Measurements from ENCODE around the gene FGFR1OP2. TPM values are rescaled to one million over a fixed set of nuclear protein-coding genes. Genes with fewer than 3 reads are reported as not detected.

FGFR1OP2 gene
- total RNA-seq, 5 donors from 2014 or later (not counting 1 experiment from before 2014, with no cell fraction given): 51.7 to 83.6 (median 71.3) TPM

DNA sequence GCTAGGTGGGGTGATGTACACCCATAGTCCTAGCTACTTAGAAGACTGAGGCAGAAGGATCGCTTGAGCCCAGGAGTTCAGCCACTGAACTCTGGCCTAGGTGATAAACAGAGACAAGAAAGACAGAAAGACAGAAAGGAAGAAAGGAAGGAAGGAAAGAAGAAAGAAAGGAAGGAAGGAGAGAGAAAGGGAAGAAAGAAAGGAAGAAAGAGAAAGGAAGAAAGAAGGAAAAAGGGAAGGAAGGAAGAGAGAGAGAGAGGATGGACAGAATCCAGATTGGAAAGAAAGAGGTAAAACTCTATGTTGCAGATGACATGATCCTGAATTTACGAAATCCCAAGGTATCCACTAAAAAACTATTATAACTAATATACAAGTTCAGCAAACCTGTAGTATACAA, 8.7 kb upstream of the FGFR1OP2 start:
- Histone ChIP-seq H3K27ac (ENCODE audit: low read length) (no peak overlapping the region), H3K4me1 (ENCODE audit: control insufficient read depth in 1 of 2, extremely low read depth in 1 of 2, insufficient read depth in 2 of 2, low read length in 2 of 2) (peaks cover 0 to 4% of the 10 kb centered on the region in 2 experiments), H3K36me3 (ENCODE audit: control insufficient read depth in 2 of 2, extremely low read depth in 1 of 2, insufficient read depth in 1 of 2, low read length in 1 of 2) (peaks cover 0 to 34% of the 10 kb centered on the region in 2 donors), H3K27me3 (replicated peaks in 1 of 2; ENCODE audit: control insufficient read depth in 2 of 2, extremely low read depth in 1 of 2, insufficient read depth in 2 of 2, low read length in 1 of 2) (no peaks in the 10 kb centered on the region), H3K4me3 (ENCODE audit: control insufficient read depth in 1 of 2, extremely low read depth in 1 of 2, low read length in 1 of 2) (no peak overlapping the region), H3K9me3 (no peaks in the 10 kb centered on the region)
- Mint-ChIP-seq H3K4me1 (peaks cover 36 to 41% (median 38%) of the 10 kb centered on the region in 3 donors), H3K27ac (peak overlapping the region in 1 of 2 donors; percentile 17), H3K27me3 (no peaks in the 10 kb centered on the region), H3K9me3 (no peaks in the 10 kb centered on the region), H3K4me3 (no peak overlapping the region), H3K36me3 (peaks cover 53% of the 10 kb centered on the region)
- CTCF ChIA-PET: interaction anchor here in 1 of 2 donors (0.6 kb wide), 1 partner anchor 377 kb away, joined by 4 read pairs; no protein-coding TSS in a partner anchor
- POLR2A ChIA-PET: no interaction called here
- WGBS (ENCODE audit: insufficient coverage): no CpG with 5 or more reads among the region's 2 CpGs
- ATAC-seq (replicated peaks in 1 of 4) (no peak), DNase-seq (no peak)

DNA sequence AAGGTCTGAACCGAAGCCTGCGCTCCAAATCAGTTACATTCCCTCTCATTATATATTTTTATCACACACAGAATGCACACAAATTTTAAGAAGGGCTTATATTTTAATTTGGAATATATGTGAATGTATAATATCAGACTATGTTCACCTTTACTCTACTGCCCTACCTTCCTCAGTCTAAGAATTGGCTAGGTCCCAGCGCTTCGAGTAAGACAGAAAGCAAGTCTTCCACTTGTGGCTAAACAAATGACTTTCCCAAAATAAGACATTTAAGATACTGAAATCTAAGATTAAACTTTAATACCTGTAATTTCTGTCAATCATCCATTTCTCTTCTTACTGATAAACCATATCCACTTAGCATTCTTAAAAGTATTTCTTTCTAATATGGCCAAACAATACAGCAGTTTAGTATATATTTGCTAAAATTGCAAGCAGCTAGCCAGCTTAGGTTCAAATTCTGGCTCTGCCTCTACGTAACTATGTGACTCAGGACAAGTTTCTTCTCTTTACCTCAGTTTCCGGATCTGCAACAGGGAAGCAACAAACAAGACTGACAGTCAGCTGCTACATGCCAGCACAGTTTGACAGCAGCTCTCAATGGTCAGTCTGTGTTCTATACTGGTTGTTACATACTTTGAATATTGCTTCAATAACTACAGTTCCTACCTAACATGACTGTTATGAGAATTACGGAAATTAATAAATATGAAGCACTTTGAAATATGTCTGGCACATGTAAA, 2.5 kb upstream of the FGFR1OP2 start:
- H3K27ac ChIP-seq (ENCODE audit: low read length): peak overlapping the region; percentile 88
- no peaks in the 10 kb centered on the region for H3K27me3 ChIP-seq (replicated peaks in 1 of 2; ENCODE audit: control insufficient read depth in 2 of 2, extremely low read depth in 1 of 2, insufficient read depth in 2 of 2, low read length in 1 of 2)
- WGBS (ENCODE audit: insufficient coverage): 26% methylated on average over 4 of the region's 7 CpGs
- peaks cover 0 to 7% of the 10 kb centered on the region in 2 donors for H3K36me3 ChIP-seq (ENCODE audit: control insufficient read depth in 2 of 2, extremely low read depth in 1 of 2, insufficient read depth in 1 of 2, low read length in 1 of 2)
- H3K9me3 ChIP-seq: no peaks in the 10 kb centered on the region
- H3K4me3 Mint-ChIP-seq: peak overlapping the region; percentile 91 to 98 (median 95)
- ChIA-PET POLR2A (interaction anchor here in 1 of 2 donors (0.5 kb wide), 1 partner anchor 18 kb away, joined by 8 read pairs; no protein-coding TSS in a partner anchor), CTCF (interaction anchor here in 1 of 2 donors (0.5 to 1.1 kb wide), 5 partner anchors 32 to 370 kb away, joined by 3 to 5 read pairs (median 3); partner anchors contain the start of genes MED21 and TM7SF3)
- H3K27ac Mint-ChIP-seq: peak overlapping the region; percentile 98 to 99
- H3K4me1 Mint-ChIP-seq: peaks cover 65 to 79% (median 67%) of the 10 kb centered on the region in 3 donors
- H3K27me3 Mint-ChIP-seq: no peaks in the 10 kb centered on the region
- H3K4me1 ChIP-seq (ENCODE audit: control insufficient read depth in 1 of 2, extremely low read depth in 1 of 2, insufficient read depth in 2 of 2, low read length in 2 of 2): peaks cover 14 to 23% of the 10 kb centered on the region in 2 experiments
- ATAC-seq (replicated peaks in 1 of 4) (no peak), DNase-seq (peak in 1 of 35 experiments; percentile 41)
- peaks cover 21% of the 10 kb centered on the region for H3K36me3 Mint-ChIP-seq
- H3K4me3 ChIP-seq (ENCODE audit: control insufficient read depth in 1 of 2, extremely low read depth in 1 of 2, low read length in 1 of 2): no peak overlapping the region
- H3K9me3 Mint-ChIP-seq: no peaks in the 10 kb centered on the region

DNA sequence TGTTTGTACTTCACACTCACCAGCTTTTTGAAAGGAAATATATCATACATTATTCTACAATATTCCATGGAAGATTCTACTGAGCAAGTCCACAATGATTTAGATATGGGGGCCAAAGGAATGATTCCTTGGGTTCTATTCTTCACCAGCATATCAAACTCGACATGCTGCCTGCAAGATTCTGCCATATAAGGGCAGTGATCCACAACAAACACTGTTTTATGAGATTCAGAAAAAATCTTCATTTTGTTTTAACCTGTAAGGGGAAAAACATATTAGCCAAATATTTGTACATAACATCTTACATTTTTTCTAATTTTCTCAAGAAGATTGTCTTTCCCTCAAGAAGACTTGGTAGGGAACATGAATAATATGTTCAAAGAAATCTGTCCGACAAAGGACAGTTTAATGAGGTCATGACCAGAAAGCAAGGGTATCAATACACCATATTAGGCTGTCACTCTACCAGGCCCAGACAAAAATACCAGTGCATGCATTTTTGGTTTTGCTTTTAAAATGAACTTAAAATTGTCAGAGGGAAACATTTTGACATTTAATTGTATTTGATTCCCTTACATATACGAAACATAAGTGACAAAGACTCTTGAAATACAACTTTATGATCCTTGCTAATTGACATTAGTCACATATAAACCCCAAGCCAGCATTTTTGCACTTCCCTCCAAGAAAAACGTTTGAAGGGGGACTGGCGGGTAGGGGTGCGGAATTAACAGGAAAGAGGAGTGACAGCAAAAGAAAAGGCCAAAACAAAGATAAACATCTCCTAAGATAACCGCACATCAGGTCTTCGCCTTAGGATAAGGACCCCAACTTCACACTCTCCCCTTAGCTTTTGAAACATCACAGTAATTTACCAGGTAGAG, 1.5 kb upstream of the FGFR1OP2 start:
- peak overlapping the region; percentile 98 to 99 for H3K27ac Mint-ChIP-seq
- H3K36me3 Mint-ChIP-seq: peaks cover 19% of the 10 kb centered on the region
- peaks cover 71 to 86% (median 73%) of the 10 kb centered on the region in 3 donors for H3K4me1 Mint-ChIP-seq
- peak in 3 of 35 experiments; percentile 6 to 41 (median 8) for DNase-seq
- H3K4me1 ChIP-seq (ENCODE audit: control insufficient read depth in 1 of 2, extremely low read depth in 1 of 2, insufficient read depth in 2 of 2, low read length in 2 of 2): peaks cover 13 to 25% of the 10 kb centered on the region in 2 experiments
- peak overlapping the region; percentile 91 to 98 (median 95) for H3K4me3 Mint-ChIP-seq
- ATAC-seq (replicated peaks in 1 of 4): no peak
- no peaks in the 10 kb centered on the region for H3K27me3 ChIP-seq (replicated peaks in 1 of 2; ENCODE audit: control insufficient read depth in 2 of 2, extremely low read depth in 1 of 2, insufficient read depth in 2 of 2, low read length in 1 of 2)
- H3K27ac ChIP-seq (ENCODE audit: low read length): peak overlapping the region; percentile 88
- peak overlapping the region; percentile 87 to 98 for H3K4me3 ChIP-seq (ENCODE audit: control insufficient read depth in 1 of 2, extremely low read depth in 1 of 2, low read length in 1 of 2)
- H3K27me3 Mint-ChIP-seq: no peaks in the 10 kb centered on the region
- H3K9me3 ChIP-seq: no peaks in the 10 kb centered on the region
- ChIA-PET CTCF (interaction anchor here in 1 of 2 donors (0.5 to 1.1 kb wide), 7 partner anchors 33 to 369 kb away, joined by 3 to 6 read pairs (median 3); partner anchors contain the start of genes MED21 and TM7SF3), POLR2A (interaction anchor here in 1 of 2 donors (0.5 to 0.6 kb wide), 2 partner anchors 17 to 86 kb away, joined by 5 to 8 read pairs; no protein-coding TSS in a partner anchor)
- peaks cover 0 to 7% of the 10 kb centered on the region in 2 donors for H3K36me3 ChIP-seq (ENCODE audit: control insufficient read depth in 2 of 2, extremely low read depth in 1 of 2, insufficient read depth in 1 of 2, low read length in 1 of 2)
- WGBS (ENCODE audit: insufficient coverage): no CpG with 5 or more reads among the region's 8 CpGs
- H3K9me3 Mint-ChIP-seq: no peaks in the 10 kb centered on the region

DNA sequence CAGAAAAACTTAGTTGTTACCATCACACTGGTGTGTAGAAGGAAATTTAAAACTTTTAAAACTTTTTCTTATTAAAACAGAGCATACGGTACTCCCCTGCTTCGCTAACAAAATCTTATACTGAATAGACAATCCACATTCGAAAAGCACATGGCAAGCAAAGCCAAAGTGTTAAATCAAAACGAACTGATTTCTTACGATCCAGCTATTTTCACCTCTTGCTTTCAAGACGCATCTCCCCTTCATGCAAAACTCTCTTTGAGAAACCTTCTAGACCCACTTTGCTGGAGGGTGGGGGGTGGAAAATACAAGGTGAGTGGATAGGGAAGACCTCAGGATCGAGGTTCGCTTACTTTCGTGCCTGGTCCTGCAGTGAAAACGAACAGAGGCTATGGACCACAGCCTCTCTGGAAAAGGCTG, 817 bp upstream of the FGFR1OP2 start:
- H3K9me3 Mint-ChIP-seq: no peaks in the 10 kb centered on the region
- H3K4me1 Mint-ChIP-seq: peaks cover 71 to 86% (median 73%) of the 10 kb centered on the region in 3 donors
- Histone ChIP-seq H3K27ac (ENCODE audit: low read length) (peak overlapping the region; percentile 88), H3K4me3 (ENCODE audit: control insufficient read depth in 1 of 2, extremely low read depth in 1 of 2, low read length in 1 of 2) (peak overlapping the region; percentile 87 to 98), H3K4me1 (ENCODE audit: control insufficient read depth in 1 of 2, extremely low read depth in 1 of 2, insufficient read depth in 2 of 2, low read length in 2 of 2) (peaks cover 16 to 28% of the 10 kb centered on the region in 2 experiments), H3K9me3 (no peaks in the 10 kb centered on the region), H3K27me3 (replicated peaks in 1 of 2; ENCODE audit: control insufficient read depth in 2 of 2, extremely low read depth in 1 of 2, insufficient read depth in 2 of 2, low read length in 1 of 2) (no peaks in the 10 kb centered on the region), H3K36me3 (ENCODE audit: control insufficient read depth in 2 of 2, extremely low read depth in 1 of 2, insufficient read depth in 1 of 2, low read length in 1 of 2) (peaks cover 0 to 3% of the 10 kb centered on the region in 2 donors)
- ATAC-seq (replicated peaks in 1 of 4) (no peak), DNase-seq (peak in 2 of 35 experiments; percentile 1 to 4)
- 0% methylated on average over 4 of the region's 10 CpGs for WGBS (ENCODE audit: insufficient coverage)
- peak overlapping the region; percentile 91 to 98 (median 95) for H3K4me3 Mint-ChIP-seq
- no peaks in the 10 kb centered on the region for H3K27me3 Mint-ChIP-seq
- ChIA-PET POLR2A (interaction anchor here in 1 of 2 donors (0.6 kb wide), 1 partner anchor 85 kb away, joined by 5 read pairs; no protein-coding TSS in a partner anchor), CTCF (interaction anchor here in 1 of 2 donors (0.6 to 1.0 kb wide), 3 partner anchors 74 to 78 kb away, joined by 3 to 6 read pairs (median 4); no protein-coding TSS in a partner anchor)
- H3K36me3 Mint-ChIP-seq: peaks cover 12% of the 10 kb centered on the region
- H3K27ac Mint-ChIP-seq: peak overlapping the region; percentile 98 to 99

DNA sequence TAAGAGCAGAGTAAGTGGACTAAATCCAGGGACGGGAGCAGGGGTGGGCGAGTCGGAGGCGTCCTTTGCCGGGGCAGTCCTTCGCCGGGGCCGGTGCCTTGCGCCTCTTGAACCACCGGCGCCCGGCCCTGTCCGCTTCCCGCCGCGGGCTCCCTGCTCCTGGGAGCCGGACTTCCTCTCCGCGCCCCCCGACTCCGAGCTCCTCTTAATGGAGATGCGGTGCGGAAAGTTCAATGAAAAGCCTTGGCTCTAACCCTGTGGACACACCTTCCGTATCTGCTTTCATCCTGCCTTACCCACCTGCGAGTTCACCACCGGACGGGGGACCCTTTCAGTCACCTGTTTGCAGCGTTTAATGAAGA, 412 bp downstream of the FGFR1OP2 start:
- POLR2A ChIA-PET: interaction anchor here (0.6 to 0.8 kb wide), 2 partner anchors 14 to 84 kb away, joined by 3 to 12 read pairs; partner anchors contain the start of gene MED21 (in 1 of the 2)
- under 1% methylated on average over 28 of the region's 28 CpGs for WGBS (ENCODE audit: insufficient coverage)
- H3K36me3 Mint-ChIP-seq: peaks cover 2% of the 10 kb centered on the region

More for the DNA sequence above, 412 bp downstream of the FGFR1OP2 start:
- no peaks in the 10 kb centered on the region for H3K9me3 Mint-ChIP-seq
- no peaks in the 10 kb centered on the region for H3K9me3 ChIP-seq
- peak overlapping the region; percentile 87 to 98 for H3K4me3 ChIP-seq (ENCODE audit: control insufficient read depth in 1 of 2, extremely low read depth in 1 of 2, low read length in 1 of 2)
- CTCF ChIA-PET: interaction anchor here in 1 of 2 donors (0.6 to 1.0 kb wide), 2 partner anchors 33 to 77 kb away, joined by 3 read pairs; no protein-coding TSS in a partner anchor
- H3K4me3 Mint-ChIP-seq: peak overlapping the region; percentile 91 to 98 (median 95)
- ATAC-seq (replicated peaks in 1 of 4) (peak; percentile 0 to 4 (median 2)), DNase-seq (peak in 11 of 35 experiments; percentile 2 to 43 (median 13))
- H3K27me3 Mint-ChIP-seq: no peaks in the 10 kb centered on the region
- H3K4me1 Mint-ChIP-seq: peaks cover 71 to 86% (median 73%) of the 10 kb centered on the region in 3 donors
- H3K4me1 ChIP-seq (ENCODE audit: control insufficient read depth in 1 of 2, extremely low read depth in 1 of 2, insufficient read depth in 2 of 2, low read length in 2 of 2): peaks cover 23 to 28% of the 10 kb centered on the region in 2 experiments
- no peaks in the 10 kb centered on the region for H3K36me3 ChIP-seq (ENCODE audit: control insufficient read depth in 2 of 2, extremely low read depth in 1 of 2, insufficient read depth in 1 of 2, low read length in 1 of 2)
- peak overlapping the region; percentile 88 for H3K27ac ChIP-seq (ENCODE audit: low read length)
- no peaks in the 10 kb centered on the region for H3K27me3 ChIP-seq (replicated peaks in 1 of 2; ENCODE audit: control insufficient read depth in 2 of 2, extremely low read depth in 1 of 2, insufficient read depth in 2 of 2, low read length in 1 of 2)
- peak overlapping the region; percentile 98 to 99 for H3K27ac Mint-ChIP-seq
